Hepatocyte (in vitro differentiated cells): ENCODE results near the gene MTG2. TPM values are rescaled to one million over a fixed set of nuclear protein-coding genes. Genes with fewer than 3 reads are reported as not detected.

Source experiments
- DNase-seq: peaks from one replicate; pipeline ENCODE4 v3.0.0-alpha.2; 2016; ENCODE audit warnings: low spot score
- H2AFZ ChIP-seq: fragments of 200-600 bp; sonication (generic); 2 replicates; pipeline ENCODE4 v1.6.0; 2016; ENCODE audit warnings: antibody characterized with exemption, mild to moderate bottlenecking
- H3K27ac ChIP-seq: fragments of 200-600 bp; sonication (generic); 2 replicates; pipeline ENCODE4 v1.5.1; 2016; ENCODE audit warnings: mild to moderate bottlenecking
- H3K27me3 ChIP-seq: fragments of 200-600 bp; sonication (generic); 2 replicates; pipeline ENCODE4 v1.6.1; 2016
- H3K36me3 ChIP-seq: fragments of 200-600 bp; sonication (generic); replicated peaks from 2 replicates; pipeline ENCODE4 v1.5.1; 2016; ENCODE audit warnings: low read depth; ENCODE audit not compliant: insufficient read depth
- H3K4me1 ChIP-seq: fragments of 200-600 bp; sonication (generic); 2 replicates; pipeline ENCODE4 v1.5.1; 2016; ENCODE audit warnings: mild to moderate bottlenecking, moderate library complexity; ENCODE audit not compliant: insufficient read depth
- H3K4me2 ChIP-seq: fragments of 200-600 bp; sonication (generic); 2 replicates; pipeline ENCODE4 v1.6.0; 2016
- H3K4me3 ChIP-seq: fragments of 200-600 bp; sonication (generic); 2 replicates; pipeline ENCODE4 v1.5.1; 2016; ENCODE audit warnings: mild to moderate bottlenecking
- H3K79me2 ChIP-seq: fragments of 200-600 bp; sonication (generic); 2 replicates; pipeline ENCODE4 v1.6.0; 2017; ENCODE audit warnings: mild to moderate bottlenecking
- H3K9me2 ChIP-seq: fragments of 200-600 bp; sonication (generic); replicated peaks from 2 replicates; pipeline ENCODE4 v1.6.0; 2017; ENCODE audit warnings: mild to moderate bottlenecking; ENCODE audit not compliant: insufficient read depth
- H3K9me3 ChIP-seq: fragments of 200-600 bp; sonication (generic); 2 replicates; pipeline ENCODE4 v1.5.1; 2016; ENCODE audit warnings: low read depth, mild to moderate bottlenecking
- H4K20me1 ChIP-seq: fragments of 200-600 bp; sonication (generic); 2 replicates; pipeline ENCODE4 v1.6.0; 2016; ENCODE audit warnings: mild to moderate bottlenecking; ENCODE audit not compliant: insufficient read depth, poor library complexity, severe bottlenecking
- EZH2 ChIP-seq: fragments of 200-600 bp; sonication (generic); IDR thresholded peaks from 2 replicates; pipeline ENCODE4 v1.6.1; 2016; ENCODE audit warnings: antibody characterized with exemption, mild to moderate bottlenecking, borderline replicate concordance
- EZH2phosphoT487 ChIP-seq: fragments of 200-600 bp; sonication (generic); IDR thresholded peaks from one replicate; pipeline ENCODE4 v1.6.1; 2018; ENCODE audit warnings: antibody characterized with exemption, mild to moderate bottlenecking, low read depth, moderate library complexity; ENCODE audit not compliant: unreplicated experiment, severe bottlenecking
- WGBS: methylation state at CpG from one replicate; pipeline ENCODE4 v1.1.6; 2016; ENCODE audit warnings: low lambda C conversion rate; ENCODE audit errors: missing lambda C conversion rate; 5-methylcytosine and 5-hydroxymethylcytosine counted together
- polyA plus RNA-seq: library from polyadenylated mRNA; unstranded; fragments of >200 nt; fragmentation: Nextera tagmentation; extraction: Ambion mirVana; gene quantifications from 2 replicates; pipeline ENCODE4 v1.2.1, GENCODE V29; 2016
- total RNA-seq: library from RNA; depleted of rRNA; stranded (reverse); fragments of >200 nt; gene quantifications from 2 replicates; pipeline ENCODE4 v1.2.3, GENCODE V29; 2014
- TF ChIP-seq, protein P1 (sequence below): fragments of 200-600 bp; sonication (generic); IDR thresholded peaks from 2 replicates; pipeline ENCODE4 v1.5.1; 2016; ENCODE audit warnings: antibody characterized with exemption, mild to moderate bottlenecking; ENCODE audit not compliant: poor library complexity

Gene MTG2
- total and polyA plus RNA-seq, 2 experiments from 2014 or later = 18.4 to 26.7 TPM

DNA sequence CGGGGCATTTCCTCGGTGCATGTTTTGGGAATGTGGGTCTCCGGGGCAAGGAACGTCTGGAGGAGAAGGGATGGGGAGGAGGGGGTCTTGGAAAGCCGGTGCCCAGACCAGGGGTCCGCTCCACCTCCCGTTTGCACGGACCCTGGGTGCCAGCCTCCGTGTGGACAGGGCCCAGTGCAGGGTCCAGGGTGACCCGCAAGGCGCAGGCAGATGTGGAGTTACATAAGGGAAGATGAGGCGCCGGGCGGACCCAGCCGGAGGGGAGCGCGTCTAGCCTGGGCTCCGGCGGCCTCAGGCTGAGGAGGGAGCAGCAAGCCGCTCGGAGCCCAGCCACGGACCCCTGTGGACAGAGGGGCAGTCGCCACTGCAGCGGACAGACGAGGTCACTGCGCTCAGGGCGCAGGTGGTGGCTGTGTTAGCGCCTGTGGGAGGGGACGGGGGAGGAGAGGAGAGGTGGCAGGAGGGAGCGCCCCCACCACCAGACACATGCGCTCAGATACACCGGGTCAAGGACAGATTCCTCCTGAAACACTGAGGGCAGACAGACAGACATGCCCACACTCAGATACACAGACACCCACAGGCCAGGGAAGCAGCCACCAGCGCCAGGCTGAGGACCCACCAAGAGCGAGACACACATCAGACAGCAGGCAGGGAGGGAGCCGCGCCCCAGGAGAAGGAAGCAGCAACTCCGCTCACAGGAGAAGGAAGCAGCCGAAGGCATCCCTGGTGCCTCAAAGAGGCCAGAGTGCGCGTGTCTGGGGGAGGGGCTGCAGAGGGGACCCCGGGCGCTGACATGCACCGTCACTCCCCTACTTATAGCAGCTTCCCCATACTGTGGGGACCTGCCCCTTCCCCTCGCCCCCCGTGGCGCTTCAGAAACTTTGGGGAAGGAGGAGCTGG lies 38.1 kb downstream of the MTG2 start:
- H3K27me3 ChIP-seq = peaks cover 76% of the 10 kb centered on the region
- H3K4me2 ChIP-seq = peak overlapping the region; percentile 84

DNA sequence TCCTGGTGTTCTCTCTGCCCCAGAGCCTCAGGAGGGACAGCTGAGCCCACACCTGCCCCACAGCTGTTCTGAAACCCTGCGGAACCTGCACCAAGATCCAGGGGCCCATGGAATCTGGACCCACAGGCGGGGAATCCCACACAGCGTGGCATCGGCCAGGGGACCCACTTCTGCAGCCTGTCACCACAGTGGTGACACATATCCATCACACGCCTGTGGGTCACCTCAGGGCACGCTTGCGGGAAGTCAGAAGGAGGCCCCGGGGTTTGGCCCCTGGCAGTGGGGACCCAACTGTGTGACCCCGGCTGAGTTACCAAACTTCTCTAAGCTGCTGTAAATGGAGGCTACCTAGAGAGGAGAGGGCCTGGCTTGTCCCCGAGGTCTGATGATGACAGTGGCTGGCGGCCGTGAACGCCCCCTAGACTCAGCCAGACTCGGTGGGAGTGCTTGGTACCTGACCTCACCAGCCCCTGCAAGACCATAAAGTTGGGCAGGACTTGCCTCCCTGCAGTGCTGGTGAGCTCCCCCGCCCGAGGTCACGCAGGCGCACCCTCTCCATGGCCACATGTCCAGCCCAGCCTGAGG lies 39.5 kb downstream of the MTG2 start:
- Histone ChIP-seq H3K36me3 (no peaks in the 10 kb centered on the region), H2AFZ (no peak overlapping the region), H3K4me2 (no peak overlapping the region), H3K79me2 (no peaks in the 10 kb centered on the region), H4K20me1 (no peaks in the 10 kb centered on the region), H3K27me3 (peaks cover 65% of the 10 kb centered on the region), H3K9me2 (no peaks in the 10 kb centered on the region), H3K9me3 (no peaks in the 10 kb centered on the region), H3K4me3 (no peak overlapping the region), H3K27ac (no peak overlapping the region), H3K4me1 (peaks cover 3% of the 10 kb centered on the region)
- TF ChIP-seq, protein P1, sequence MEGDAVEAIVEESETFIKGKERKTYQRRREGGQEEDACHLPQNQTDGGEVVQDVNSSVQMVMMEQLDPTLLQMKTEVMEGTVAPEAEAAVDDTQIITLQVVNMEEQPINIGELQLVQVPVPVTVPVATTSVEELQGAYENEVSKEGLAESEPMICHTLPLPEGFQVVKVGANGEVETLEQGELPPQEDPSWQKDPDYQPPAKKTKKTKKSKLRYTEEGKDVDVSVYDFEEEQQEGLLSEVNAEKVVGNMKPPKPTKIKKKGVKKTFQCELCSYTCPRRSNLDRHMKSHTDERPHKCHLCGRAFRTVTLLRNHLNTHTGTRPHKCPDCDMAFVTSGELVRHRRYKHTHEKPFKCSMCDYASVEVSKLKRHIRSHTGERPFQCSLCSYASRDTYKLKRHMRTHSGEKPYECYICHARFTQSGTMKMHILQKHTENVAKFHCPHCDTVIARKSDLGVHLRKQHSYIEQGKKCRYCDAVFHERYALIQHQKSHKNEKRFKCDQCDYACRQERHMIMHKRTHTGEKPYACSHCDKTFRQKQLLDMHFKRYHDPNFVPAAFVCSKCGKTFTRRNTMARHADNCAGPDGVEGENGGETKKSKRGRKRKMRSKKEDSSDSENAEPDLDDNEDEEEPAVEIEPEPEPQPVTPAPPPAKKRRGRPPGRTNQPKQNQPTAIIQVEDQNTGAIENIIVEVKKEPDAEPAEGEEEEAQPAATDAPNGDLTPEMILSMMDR = no peak
- TF ChIP-seq EZH2 = no peak
- no peak for TF ChIP-seq EZH2phosphoT487
- 90% methylated on average over 18 of the region's 18 CpGs for WGBS
- no peak for DNase-seq

More for the DNA sequence above, 38.1 kb downstream of the MTG2 start:
- Histone ChIP-seq H2AFZ (no peak overlapping the region), H3K9me2 (no peaks in the 10 kb centered on the region), H3K79me2 (no peaks in the 10 kb centered on the region), H3K9me3 (no peaks in the 10 kb centered on the region), H3K4me3 (no peak overlapping the region), H3K27ac (no peak overlapping the region), H3K4me1 (peaks cover 3% of the 10 kb centered on the region), H4K20me1 (no peaks in the 10 kb centered on the region), H3K36me3 (no peaks in the 10 kb centered on the region)
- TF ChIP-seq, protein P1 = no peak
- TF ChIP-seq EZH2phosphoT487 = no peak
- no peak for TF ChIP-seq EZH2
- no peak for DNase-seq
- 6% methylated on average over 42 of the region's 46 CpGs for WGBS

- no peak overlapping the region for H2AFZ ChIP-seq
- peaks cover 59% of the 10 kb centered on the region for H3K27me3 ChIP-seq
- no peak overlapping the region for H3K27ac ChIP-seq
- TF ChIP-seq, protein P1 = no peak
- TF ChIP-seq EZH2phosphoT487 (no peak), EZH2 (no peak)
- no peaks in the 10 kb centered on the region for H4K20me1 ChIP-seq
- no peaks in the 10 kb centered on the region for H3K9me3 ChIP-seq
- no peak overlapping the region for H3K4me2 ChIP-seq
- DNase-seq = no peak
- H3K79me2 ChIP-seq = no peaks in the 10 kb centered on the region
- no peak overlapping the region for H3K4me3 ChIP-seq
- H3K4me1 ChIP-seq = peaks cover 3% of the 10 kb centered on the region
- 74% methylated on average over 13 of the region's 13 CpGs for WGBS
- H3K36me3 ChIP-seq = no peaks in the 10 kb centered on the region
- no peaks in the 10 kb centered on the region for H3K9me2 ChIP-seq
Observed at GRCh38 chr20:62222972-62223371, 40.1 kb downstream of the MTG2 start.
